22Rv1 (cell line): ENCODE results near the gene TESK2.

Experiments used
- ZFX ChIP-seq: fragments of 450-650 bp; IDR thresholded peaks from 2 replicates; pipeline ENCODE4 v1.6.1; 2017; ENCODE audit warnings: antibody characterized with exemption, borderline replicate concordance
- TF ChIP-seq, protein P1 (sequence below): fragments of 450-650 bp; IDR thresholded peaks from 2 replicates; pipeline ENCODE4 v1.5.1; 2017; ENCODE audit warnings: mild to moderate bottlenecking

DNA sequence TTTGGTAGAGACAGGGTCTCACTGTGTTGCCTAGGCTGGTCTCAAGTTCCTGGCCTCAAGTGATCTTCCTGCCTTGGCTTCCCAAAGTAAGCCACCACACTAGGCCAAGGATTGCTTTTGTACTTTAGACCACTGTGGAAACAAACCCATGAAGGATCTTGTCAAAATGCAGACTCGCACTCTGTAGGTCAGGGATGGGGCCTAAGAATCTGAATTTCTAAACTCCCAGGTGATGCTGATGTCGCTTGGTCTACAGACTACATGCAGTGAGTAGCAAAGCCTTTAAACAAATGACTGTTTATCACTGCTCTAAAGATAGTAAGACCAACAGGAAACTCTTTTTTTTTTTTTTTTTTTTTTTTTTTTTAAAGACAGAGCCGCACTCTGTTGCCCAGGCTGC is 96.6 kb downstream of the TESK2 start:
- TF ChIP-seq, protein P1, sequence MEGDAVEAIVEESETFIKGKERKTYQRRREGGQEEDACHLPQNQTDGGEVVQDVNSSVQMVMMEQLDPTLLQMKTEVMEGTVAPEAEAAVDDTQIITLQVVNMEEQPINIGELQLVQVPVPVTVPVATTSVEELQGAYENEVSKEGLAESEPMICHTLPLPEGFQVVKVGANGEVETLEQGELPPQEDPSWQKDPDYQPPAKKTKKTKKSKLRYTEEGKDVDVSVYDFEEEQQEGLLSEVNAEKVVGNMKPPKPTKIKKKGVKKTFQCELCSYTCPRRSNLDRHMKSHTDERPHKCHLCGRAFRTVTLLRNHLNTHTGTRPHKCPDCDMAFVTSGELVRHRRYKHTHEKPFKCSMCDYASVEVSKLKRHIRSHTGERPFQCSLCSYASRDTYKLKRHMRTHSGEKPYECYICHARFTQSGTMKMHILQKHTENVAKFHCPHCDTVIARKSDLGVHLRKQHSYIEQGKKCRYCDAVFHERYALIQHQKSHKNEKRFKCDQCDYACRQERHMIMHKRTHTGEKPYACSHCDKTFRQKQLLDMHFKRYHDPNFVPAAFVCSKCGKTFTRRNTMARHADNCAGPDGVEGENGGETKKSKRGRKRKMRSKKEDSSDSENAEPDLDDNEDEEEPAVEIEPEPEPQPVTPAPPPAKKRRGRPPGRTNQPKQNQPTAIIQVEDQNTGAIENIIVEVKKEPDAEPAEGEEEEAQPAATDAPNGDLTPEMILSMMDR = no peak
- TF ChIP-seq ZFX = no peak
